Mucosa of rectum (tissue), 2 donors: ENCODE results near the gene OPA1.

ENCODE experiments used
- H3K27ac ChIP-seq, 2 donors: one replicate each; pipeline ENCODE4 v1.7.0; 2013; ENCODE audit warnings: inconsistent platforms in 2 of 2, low read depth in 2 of 2, low read length in 2 of 2
- H3K27me3 ChIP-seq, 2 donors: one replicate each; pipeline ENCODE4 v1.7.0; 2013; ENCODE audit warnings: low read length in 2 of 2; ENCODE audit not compliant: control insufficient read depth in 2 of 2, insufficient read depth in 2 of 2
- H3K36me3 ChIP-seq, 2 donors: one replicate each; pipeline ENCODE4 v1.7.0; 2013; ENCODE audit warnings: low read length in 2 of 2; ENCODE audit not compliant: control insufficient read depth in 2 of 2, insufficient read depth in 2 of 2
- H3K4me1 ChIP-seq, 2 donors: one replicate each; pipeline ENCODE4 v1.7.0; 2013; ENCODE audit warnings: low read length in 2 of 2, mild to moderate bottlenecking in 1 of 2; ENCODE audit not compliant: control insufficient read depth in 2 of 2, insufficient read depth in 2 of 2
- H3K4me3 ChIP-seq, 2 donors: one replicate each; pipeline ENCODE4 v1.7.0; 2013; ENCODE audit warnings: low read length in 2 of 2
- H3K9ac ChIP-seq, 2 donors: one replicate each; pipeline ENCODE4 v1.7.0; 2013; ENCODE audit warnings: low read length in 2 of 2, low read depth in 1 of 2, mild to moderate bottlenecking in 1 of 2
- H3K9me3 ChIP-seq, 2 donors: one replicate each; pipeline ENCODE4 v1.7.0; 2013; ENCODE audit warnings: low read length in 2 of 2; ENCODE audit not compliant: control insufficient read depth in 2 of 2
- donor health status: healthy.
- donor health status: Normal muscosa, but diverticular disease.

The OPA1 gene

DNA sequence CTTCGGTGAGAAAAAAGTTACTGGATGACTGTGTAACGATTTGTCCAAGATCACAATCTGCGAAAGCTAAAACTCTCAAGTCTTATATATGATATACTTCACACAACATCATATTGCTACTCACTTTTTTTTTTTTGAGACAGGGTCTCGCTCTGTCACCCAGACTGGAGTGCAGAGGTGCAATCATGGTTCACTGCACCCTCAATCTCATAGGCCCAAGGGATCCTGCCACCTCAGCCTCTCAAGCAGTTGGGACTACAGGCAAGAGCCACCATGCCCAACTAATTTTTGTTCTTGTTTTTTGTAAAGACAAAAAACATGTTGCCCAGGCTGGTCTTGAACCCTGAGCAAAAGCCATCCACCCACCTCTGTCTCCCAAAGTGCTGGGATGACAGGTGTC is 32.9 kb upstream of the OPA1 start:
- Histone ChIP-seq H3K9ac (no peak overlapping the region), H3K27ac (no peak overlapping the region), H3K4me1 (peaks cover 3 to 19% of the 10 kb centered on the region in 2 donors), H3K9me3 (no peaks in the 10 kb centered on the region), H3K27me3 (no peaks in the 10 kb centered on the region), H3K36me3 (no peaks in the 10 kb centered on the region), H3K4me3 (no peak overlapping the region)

DNA sequence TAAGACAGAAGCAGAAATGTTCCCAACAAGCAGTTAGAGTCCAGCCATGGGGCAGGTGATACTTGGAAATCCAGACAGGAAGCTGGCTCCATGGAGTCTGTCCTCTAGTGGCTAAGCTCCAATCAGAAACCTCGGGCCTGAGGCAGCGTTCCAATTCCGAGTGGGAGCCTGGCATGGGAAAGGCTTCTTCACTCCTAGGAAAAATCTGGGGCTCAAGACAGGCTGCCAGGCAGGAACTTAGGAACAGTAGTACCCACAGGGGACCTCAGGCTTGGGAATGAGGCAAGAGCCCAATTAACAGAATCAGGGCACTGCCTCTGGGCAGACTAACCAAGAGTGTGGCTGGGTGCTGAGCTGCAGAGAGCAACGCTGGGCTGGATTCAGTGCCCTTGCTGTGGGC is 32.1 kb upstream of the OPA1 start:
- no peak overlapping the region for H3K9ac ChIP-seq
- H3K27me3 ChIP-seq, result no peaks in the 10 kb centered on the region
- H3K27ac ChIP-seq, result no peak overlapping the region
- no peak overlapping the region for H3K4me3 ChIP-seq
- peaks cover 3 to 16% of the 10 kb centered on the region in 2 donors for H3K4me1 ChIP-seq
- no peaks in the 10 kb centered on the region for H3K9me3 ChIP-seq
- H3K36me3 ChIP-seq, result no peaks in the 10 kb centered on the region

DNA sequence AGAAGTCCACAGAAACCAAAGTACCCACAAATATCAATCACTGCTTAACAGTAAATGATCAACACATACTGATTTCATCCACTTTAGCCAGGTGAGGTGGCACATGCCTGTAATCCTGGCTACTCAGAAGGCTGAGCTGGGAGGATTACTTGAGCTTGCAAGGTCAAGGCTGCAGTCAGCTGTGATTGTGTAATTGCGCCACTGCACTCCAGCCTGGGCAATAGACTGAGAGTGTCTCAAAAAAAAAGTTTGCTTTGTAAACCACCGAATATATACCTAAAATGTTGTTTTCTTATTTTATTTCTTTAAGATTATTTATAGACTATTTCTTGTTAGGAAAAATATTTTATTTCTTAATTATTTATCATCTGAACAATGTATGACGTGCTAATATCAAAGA is 29.6 kb upstream of the OPA1 start:
- Histone ChIP-seq H3K9me3 (no peaks in the 10 kb centered on the region), H3K9ac (no peak overlapping the region), H3K4me1 (no peaks in the 10 kb centered on the region), H3K36me3 (no peaks in the 10 kb centered on the region), H3K27ac (no peak overlapping the region), H3K27me3 (no peaks in the 10 kb centered on the region), H3K4me3 (no peak overlapping the region)

- H3K4me1 ChIP-seq, result no peaks in the 10 kb centered on the region
- H3K9ac ChIP-seq, result no peak overlapping the region
- H3K27me3 ChIP-seq, result no peaks in the 10 kb centered on the region
- no peaks in the 10 kb centered on the region for H3K36me3 ChIP-seq
- no peak overlapping the region for H3K27ac ChIP-seq
- no peak overlapping the region for H3K4me3 ChIP-seq
- no peaks in the 10 kb centered on the region for H3K9me3 ChIP-seq
Observed at GRCh38 chr3:193564012-193564411, 29.0 kb upstream of the OPA1 start.

GRCh38 chr3:193569119-193569518 is 23.9 kb upstream of the OPA1 start:
- no peaks in the 10 kb centered on the region for H3K9me3 ChIP-seq
- no peaks in the 10 kb centered on the region for H3K27me3 ChIP-seq
- no peaks in the 10 kb centered on the region for H3K4me1 ChIP-seq
- no peaks in the 10 kb centered on the region for H3K36me3 ChIP-seq
- no peak overlapping the region for H3K27ac ChIP-seq
- H3K9ac ChIP-seq, result no peak overlapping the region
- no peak overlapping the region for H3K4me3 ChIP-seq

DNA sequence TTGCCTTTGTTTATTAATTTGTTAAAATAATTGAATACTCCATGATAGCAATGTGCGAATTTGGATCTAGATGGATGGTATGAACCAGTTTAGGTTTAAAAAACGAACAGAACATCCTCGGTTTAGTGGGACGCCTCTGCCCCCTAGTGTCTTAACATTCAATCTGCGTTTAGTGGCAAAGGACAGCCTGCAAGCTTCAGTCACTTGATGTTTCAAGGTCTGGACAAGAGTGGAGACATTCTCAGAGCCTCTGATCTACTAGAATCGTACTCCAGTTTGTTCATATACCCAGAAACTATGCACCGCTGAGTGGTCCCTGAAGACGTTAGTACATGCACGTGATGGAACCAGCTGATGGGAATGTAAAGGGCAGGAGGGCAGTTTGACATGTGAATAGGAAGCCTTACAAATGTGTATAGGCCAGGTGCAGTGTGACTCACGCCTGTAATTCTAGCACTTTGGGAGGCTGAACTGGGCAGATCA is 20.5 kb upstream of the OPA1 start:
- H3K27ac ChIP-seq, result no peak overlapping the region

DNA sequence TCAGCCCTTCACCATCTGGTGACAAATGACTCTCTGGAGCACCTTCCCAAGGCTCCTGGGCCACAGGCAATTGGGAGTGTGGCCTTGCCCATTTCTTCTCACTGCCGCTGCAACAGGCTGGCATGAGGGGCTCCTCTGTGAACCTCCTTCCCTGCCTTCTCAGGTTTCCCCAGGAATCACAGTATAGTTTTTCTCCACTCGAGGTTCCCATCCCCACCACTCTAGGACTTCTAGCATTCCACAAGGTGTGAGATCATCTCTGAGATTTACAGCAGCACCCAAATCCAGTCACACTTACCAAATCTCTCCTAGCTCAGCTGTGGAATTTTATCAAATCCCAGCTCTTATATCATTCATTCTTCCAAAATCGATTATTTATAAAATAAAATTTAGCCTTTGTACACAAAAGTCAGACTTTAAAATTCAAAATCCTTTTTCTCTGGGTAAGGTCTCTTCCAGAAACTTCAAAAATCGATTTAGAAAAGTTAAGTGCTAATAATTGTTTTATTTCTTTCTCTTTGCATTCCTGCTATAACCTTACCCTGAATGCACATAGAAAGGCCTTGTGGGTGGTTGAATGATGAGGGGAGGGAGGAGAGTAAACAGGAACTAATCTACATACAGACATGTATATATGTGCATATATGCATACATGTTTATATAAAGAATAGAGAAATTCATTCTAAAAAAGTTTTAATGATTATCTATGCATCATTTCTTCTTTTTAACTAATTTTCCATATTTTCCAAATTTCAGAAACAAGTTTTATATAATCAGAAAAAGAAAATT is 19.4 kb upstream of the OPA1 start:
- no peak overlapping the region for H3K27ac ChIP-seq
- no peaks in the 10 kb centered on the region for H3K36me3 ChIP-seq
- H3K9me3 ChIP-seq, result no peaks in the 10 kb centered on the region
- no peaks in the 10 kb centered on the region for H3K27me3 ChIP-seq
- H3K4me3 ChIP-seq, result no peak overlapping the region
- no peak overlapping the region for H3K9ac ChIP-seq
- no peaks in the 10 kb centered on the region for H3K4me1 ChIP-seq

More for the DNA sequence above, 20.5 kb upstream of the OPA1 start:
- Histone ChIP-seq H3K4me1 (no peaks in the 10 kb centered on the region), H3K36me3 (no peaks in the 10 kb centered on the region), H3K9me3 (no peaks in the 10 kb centered on the region), H3K27me3 (no peaks in the 10 kb centered on the region), H3K9ac (no peak overlapping the region), H3K4me3 (no peak overlapping the region)

DNA sequence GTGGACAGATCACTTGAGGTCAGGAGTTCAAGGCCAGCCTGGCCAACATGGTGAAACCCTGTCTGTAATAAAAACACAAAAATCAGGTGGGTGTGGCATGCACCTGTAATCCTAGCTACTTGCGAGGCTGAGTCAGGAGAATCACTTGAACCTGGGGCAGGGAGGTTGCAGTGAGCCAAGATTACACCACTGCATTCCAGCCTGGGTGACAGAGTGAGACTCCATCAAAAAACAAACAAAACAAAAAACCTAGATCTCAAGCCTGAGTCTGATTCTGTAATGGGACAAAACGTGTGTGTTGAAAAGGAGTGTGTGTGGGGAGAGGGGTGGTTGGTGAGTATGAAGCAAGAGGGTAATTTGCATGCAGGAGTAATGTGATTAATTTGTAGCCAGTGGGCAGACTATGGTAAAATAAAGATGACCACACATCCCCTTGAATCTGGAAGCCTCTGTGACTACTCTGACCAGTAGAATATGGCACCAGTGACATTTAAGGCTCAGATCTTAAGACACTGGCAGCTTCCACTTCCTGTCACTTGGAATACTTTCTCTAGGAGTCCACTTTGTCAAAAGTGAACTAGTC is 18.4 kb upstream of the OPA1 start:
- Histone ChIP-seq H3K4me1 (no peaks in the 10 kb centered on the region), H3K36me3 (no peaks in the 10 kb centered on the region), H3K27me3 (no peaks in the 10 kb centered on the region), H3K9ac (no peak overlapping the region), H3K9me3 (no peaks in the 10 kb centered on the region), H3K4me3 (no peak overlapping the region), H3K27ac (no peak overlapping the region)

- H3K4me3 ChIP-seq, result no peak overlapping the region
- no peaks in the 10 kb centered on the region for H3K27me3 ChIP-seq
- no peak overlapping the region for H3K9ac ChIP-seq
- H3K27ac ChIP-seq, result no peak overlapping the region
- no peaks in the 10 kb centered on the region for H3K9me3 ChIP-seq
- no peaks in the 10 kb centered on the region for H3K4me1 ChIP-seq
- H3K36me3 ChIP-seq, result no peaks in the 10 kb centered on the region
Observed at GRCh38 chr3:193585530-193585929, 7.5 kb upstream of the OPA1 start.

- Histone ChIP-seq H3K9me3 (no peaks in the 10 kb centered on the region), H3K9ac (no peak overlapping the region), H3K4me1 (no peaks in the 10 kb centered on the region), H3K36me3 (no peaks in the 10 kb centered on the region), H3K4me3 (no peak overlapping the region), H3K27ac (no peak overlapping the region), H3K27me3 (no peaks in the 10 kb centered on the region)
Observed at GRCh38 chr3:193586526-193586925, 6.5 kb upstream of the OPA1 start.
